ENCODE data around the gene NPIPB8.
"Not testable (repeated sequence)": the region's sequence is repeated elsewhere in the genome, so short reads cannot be mapped to it uniquely, and the experiment has no call there.

Gene NPIPB8

GRCh38 chr16:28639959-28640358 is 2.1 kb downstream of the NPIPB8 start:
- not testable (repeated sequence) for DNase-seq

DNA sequence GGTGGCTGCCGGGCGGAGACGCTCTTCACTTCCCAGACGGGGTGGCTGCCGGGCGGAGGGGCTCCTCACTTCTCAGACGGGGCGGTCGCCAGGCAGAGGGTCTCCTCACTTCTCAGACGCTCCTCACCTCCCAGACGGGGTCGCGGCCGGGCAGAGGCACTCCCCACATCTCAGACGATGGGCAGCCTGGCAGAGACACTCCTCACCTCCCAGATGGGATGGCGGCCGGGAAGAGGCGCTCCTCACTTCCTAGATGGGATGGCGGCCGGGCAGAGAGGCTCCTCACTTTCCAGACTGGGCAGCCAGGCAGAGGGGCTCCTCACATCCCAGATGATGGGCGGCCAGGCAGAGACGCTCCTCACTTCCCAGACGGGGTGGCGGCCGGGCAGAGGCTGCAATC is 28.4 kb downstream of the NPIPB8 start:
- not testable (repeated sequence) for DNase-seq

DNA sequence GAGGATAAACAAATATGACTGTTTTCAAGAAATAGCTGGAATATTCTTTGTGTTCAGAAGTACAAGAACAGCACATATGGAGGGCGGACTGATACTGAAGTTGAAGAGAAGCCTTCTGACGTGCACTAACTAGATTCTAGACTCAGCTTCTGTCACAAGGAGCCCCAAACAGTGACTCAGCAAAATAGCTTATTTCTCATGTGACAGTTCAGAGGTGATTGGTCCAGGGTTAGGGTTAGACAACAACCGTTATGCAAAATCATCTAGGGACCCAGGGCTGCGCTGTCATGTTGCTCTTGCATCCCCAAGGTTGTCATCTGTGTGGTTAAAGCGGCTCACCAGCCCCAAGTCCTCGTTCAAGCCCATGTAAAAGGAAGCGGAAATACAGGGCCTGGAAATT is 29.6 kb downstream of the NPIPB8 start:
- not testable (repeated sequence) for DNase-seq

DNA sequence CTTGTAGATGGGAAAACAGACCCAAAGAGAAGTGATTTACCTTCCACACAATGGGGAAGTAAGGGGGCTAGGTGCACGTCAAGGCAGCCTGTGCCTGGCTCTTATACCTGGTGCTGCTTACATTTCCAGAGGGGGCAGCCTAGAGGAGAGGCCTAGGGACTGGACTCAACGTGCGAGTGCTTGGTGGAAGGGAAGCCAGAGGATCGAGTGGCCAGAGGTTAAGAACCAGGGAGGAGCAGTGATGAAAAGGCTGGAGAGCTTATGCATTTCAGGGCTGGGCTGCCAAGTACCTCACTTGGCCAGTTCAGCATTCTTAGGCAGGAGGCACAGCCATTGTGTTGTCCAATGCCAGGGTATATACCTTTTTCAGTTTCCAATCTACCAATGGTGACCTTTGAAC is 30.3 kb downstream of the NPIPB8 start:
- not testable (repeated sequence) for DNase-seq

- DNase-seq: not testable (repeated sequence)
These were observed 50.6 kb downstream of the NPIPB8 start for GRCh38 chr16:28688327-28688952.

GRCh38 chr16:28689425-28689824 is 51.6 kb downstream of the NPIPB8 start:
- DNase-seq: not testable (repeated sequence)

DNA sequence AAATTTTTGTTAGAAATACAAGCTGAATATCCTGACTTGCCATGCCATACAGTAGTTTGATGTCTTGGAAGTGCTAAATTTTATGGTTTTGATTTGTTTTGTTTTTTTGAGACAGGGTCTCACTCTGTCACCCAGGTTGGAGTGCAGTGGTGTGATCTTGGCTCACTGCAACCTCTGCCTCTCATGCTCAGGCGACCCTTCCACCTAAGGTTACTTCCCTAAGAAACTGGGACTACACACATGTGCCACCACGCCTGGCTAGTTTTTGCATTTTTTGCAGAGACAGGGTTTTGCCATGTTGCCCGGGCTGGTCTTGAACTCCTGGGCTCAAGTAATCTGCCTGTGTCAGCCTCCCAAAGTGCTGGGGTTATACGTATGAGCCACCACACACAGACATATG is 53.9 kb downstream of the NPIPB8 start:
- not testable (repeated sequence) for DNase-seq

DNA sequence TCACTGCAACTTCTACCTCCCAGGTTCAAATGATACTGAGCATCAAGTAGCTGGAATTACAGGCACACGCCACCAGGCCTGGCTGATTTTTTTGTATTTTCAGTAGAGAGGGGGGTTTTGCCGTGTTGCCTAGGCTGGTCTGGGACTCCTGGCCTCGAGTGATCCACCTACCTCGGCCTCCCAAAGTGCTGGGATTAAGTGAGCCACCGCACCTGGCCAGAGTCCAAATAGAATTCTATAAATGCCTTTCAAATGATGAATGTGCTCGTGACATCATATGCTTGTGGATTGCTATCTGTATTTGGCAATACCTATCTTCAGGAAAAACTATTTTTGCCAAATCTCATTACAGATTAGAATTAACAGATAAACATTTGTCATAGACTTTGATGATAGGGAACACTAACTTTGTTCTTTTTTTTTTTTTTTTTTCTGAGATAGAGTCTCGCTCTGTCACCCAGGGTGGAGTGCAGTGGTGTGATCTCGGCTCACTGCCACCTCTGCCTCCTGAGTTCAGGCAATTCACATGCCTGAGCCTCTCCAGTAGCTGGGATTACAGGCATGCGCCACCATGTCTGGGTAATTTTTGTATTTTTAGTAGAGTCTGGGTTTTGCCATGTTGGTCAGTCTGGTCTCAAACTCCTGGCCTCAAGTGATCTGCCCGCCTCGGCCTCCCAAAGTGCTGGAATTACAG is 55.5 kb downstream of the NPIPB8 start:
- not testable (repeated sequence) for DNase-seq

- not testable (repeated sequence) for DNase-seq
These were observed 61.9 kb downstream of the NPIPB8 start for GRCh38 chr16:28699792-28700191.

DNA sequence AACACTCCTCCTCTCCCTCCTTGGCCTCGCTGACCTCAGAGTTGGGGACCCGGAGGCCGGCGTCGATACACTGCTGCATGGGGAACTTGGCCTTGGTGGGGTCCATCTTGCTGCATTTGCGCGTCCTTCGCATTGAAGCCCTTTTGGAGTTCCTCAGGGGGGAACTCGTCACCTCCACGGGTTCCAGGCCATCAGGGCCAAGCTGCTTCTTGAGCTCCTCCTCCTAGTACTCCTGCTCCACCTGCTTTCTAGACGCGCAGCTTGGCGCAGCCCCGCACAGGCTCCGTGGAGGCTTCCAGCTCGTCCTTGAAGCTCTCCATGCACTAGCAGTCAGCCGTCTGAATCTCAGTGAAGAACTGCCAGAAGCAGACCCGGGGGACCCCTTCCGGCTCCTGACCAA is 62.5 kb downstream of the NPIPB8 start:
- DNase-seq: not testable (repeated sequence)

DNA sequence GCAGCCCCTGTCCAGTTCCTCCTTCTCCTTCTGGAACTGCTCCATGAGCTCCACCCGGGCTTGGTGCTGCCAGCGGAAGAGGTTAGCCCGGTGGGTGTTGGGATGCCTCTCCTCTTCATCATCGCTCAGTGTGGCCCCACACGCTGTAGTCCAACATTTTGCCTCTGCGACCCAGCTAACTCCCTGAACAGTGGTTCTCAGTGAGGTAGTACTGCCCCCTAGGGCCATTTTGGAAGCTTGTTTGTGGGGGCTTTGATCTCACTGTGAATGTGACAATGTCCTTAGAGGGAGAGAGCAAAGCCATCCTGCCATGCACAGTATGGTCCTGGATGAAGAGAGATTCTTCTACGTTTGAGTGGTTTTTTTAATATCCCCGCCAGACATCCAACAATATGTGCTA is 63.5 kb downstream of the NPIPB8 start:
- DNase-seq: not testable (repeated sequence)

- not testable (repeated sequence) for DNase-seq
These were observed 66.4 kb downstream of the NPIPB8 start for GRCh38 chr16:28704246-28704645.
